GM21423 (cell line): ENCODE measurements around the gene FARSB.

ENCODE experiments used
- ATAC-seq: cut with Tn5 transposase; IDR thresholded peaks from one replicate; pipeline ENCODE4 v1.9.1; 2021; ENCODE audit warnings: mild to moderate bottlenecking, moderate library complexity; ENCODE audit not compliant: unreplicated experiment

FARSB gene

DNA sequence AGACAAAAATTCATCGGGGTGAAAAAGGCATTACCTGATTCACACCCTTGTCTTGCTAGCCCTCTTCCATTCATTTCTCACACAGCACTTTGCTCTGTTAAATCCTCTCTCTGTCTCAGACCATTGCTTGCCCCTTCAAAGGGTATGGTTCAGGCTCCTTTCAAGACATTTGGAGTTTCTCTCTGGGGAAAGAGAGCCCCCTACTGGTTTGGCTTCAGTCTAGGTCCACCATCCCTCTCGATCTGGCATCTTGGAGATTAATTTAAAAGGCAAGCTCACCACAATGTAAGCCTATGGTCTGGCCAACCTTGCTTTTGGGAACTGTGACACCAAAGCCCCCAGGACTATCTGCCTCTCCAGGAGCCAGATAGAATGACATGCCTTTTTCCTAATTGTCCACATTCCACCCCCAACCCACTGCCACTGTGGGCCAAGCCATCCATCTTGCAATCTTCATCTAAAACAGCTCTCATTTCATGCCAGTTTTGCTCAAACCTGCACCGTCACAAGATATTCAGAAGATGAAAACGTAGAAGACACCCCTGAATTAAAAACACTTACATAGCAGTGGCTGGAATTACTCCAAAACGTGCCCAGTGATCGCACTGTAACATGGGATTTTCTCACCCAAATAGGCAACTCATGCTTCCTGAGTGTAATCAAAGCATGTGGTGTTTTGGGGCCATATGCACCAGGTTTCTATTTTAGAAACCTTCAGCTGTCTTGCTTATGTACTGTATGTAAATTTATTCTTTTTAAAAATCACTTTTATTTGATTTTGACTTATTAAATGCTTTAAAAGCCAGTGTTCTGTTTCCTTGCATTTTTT is 93.9 kb downstream of the FARSB start:
- ATAC-seq: peak; percentile 83

GRCh38 chr2:222561151-222561550 is 94.7 kb downstream of the FARSB start:
- ATAC-seq: no peak

DNA sequence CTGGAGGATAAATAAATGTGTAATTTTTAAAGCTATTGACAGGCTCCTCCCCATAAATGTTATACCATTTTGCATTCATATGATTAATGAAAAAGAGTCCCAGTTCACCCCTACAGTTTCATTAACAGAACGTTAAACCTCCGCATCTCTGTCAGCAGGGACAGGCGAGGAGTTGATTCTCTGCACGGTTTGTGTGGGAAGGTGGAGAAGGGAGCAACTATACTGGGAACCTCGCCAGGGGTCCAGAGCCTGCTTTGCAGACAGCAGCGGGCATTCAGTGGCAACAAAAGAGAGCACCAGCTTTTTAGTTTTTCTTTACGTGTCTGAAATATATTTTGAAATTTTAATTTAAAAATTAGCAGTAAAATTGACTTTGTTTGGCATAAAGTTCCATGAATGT is 101.4 kb downstream of the FARSB start:
- no peak for ATAC-seq

- ATAC-seq: no peak
Observed at GRCh38 chr2:222548992-222549391, 106.9 kb downstream of the FARSB start.

DNA sequence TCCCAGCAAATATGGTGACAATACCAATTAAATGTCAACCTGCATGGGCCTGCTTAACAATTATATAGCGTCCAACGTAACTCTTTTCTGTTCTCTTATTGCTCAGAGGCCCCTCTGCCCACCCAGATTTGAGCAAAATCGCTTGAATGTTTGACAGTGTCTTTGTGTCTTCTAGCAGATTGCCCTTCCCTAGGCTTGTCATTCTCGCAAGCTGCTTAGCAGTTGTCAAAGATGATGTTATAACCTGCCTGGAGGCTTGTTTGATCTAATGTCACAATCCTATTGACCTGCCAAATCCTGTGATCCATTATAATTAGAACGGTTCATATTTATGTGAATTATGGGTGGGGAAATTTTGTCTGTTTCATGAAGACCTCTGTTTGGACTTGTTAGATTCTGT is 108.8 kb downstream of the FARSB start:
- no peak for ATAC-seq

DNA sequence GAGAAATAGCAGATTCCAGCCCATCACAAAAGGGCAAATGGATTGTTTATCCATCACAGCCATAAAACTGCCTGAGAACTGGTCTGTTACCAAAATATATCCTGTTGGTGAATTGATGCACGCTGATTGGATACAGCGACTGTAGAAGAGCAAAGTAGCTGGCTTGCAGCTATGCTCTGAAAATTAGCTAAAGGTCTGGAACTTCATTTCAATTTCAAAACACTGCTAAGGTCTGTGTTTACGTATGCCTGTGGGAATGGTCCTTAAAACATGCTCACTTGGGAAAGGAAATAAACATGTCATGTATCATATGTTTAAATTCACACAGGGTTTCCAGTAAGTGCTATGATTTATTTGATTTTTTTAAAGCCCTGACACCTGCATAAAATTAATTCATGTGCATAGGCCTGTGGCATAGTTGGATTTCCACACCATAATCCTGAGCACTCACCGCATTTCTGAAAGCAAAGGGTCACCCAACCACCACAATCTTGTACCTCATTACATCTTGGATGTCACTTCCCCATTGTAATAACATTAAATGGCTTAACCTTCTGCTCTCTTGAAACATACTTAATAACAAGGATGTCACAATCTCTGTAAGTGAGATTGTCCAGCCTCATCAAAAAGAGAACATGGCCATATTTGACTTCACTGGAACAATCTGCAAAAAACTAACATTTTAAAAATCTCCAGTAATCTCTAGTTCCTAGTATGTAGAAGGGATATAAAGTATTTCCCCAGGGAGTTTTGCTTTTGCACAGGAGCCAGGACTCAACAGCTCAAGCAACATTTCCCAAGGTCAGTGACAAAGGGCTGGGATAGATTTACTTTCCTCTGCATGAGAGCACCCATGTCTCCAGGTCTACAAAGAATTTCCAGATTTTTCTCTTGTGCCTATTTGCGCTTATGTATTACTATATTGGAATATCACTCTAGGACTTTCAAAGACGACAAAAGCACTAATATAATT is 109.8 kb downstream of the FARSB start:
- no peak for ATAC-seq

- ATAC-seq: no peak
Observed at GRCh38 chr2:222544661-222545060, 111.2 kb downstream of the FARSB start.

- ATAC-seq: no peak
Observed at GRCh38 chr2:222538535-222538934, 117.4 kb downstream of the FARSB start.

DNA sequence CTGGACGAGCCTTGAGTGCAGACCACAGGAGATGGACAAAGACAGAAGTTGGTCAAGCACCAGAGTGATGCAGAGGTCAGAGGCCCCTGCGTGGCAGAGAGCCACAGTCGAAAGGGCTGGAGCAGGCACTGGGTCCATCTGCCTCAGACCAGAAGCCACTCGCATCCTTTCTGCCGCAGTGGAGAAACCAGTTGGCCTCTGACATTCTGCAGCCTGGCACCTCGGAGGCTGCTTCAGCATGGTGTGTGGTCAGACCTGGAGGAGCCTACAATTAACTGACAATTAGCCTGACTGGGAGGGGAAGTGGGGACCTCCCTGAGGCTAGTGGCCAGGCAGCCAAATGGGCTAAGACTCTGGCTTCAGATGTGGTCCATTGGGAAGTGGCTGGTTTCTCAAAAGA is 120.4 kb downstream of the FARSB start:
- no peak for ATAC-seq

- no peak for ATAC-seq
Observed at GRCh38 chr2:222532315-222532714, 123.6 kb downstream of the FARSB start.

GRCh38 chr2:222526480-222527277 is 129.2 kb downstream of the FARSB start:
- ATAC-seq: no peak

DNA sequence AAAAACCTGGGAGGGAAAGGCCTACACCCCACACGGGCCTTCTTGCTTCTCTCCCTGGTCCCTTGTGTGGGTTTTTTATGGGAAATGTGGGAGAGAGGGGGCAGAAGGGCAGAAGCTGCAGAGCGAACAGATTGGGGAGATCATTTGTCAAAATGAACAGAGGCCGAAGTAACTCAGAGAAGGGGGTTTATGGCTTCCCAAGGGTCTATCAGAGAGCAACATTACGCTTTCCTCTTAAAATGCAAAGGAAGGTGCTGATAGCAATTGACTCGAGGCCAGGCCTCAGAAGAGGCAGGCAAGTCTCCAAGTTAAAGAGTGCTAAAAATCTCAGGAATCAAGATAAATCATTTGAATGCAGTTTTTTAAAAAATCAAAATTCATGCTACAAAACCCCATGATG is 130.1 kb downstream of the FARSB start:
- no peak for ATAC-seq

- peak; percentile 67 for ATAC-seq
Observed at GRCh38 chr2:222523783-222524544, 131.9 kb downstream of the FARSB start.

- ATAC-seq: no peak
Observed at GRCh38 chr2:222522082-222522481, 133.8 kb downstream of the FARSB start.

- ATAC-seq: peak; percentile 51
Observed at GRCh38 chr2:222521099-222521498, 134.8 kb downstream of the FARSB start.
